Activated naive CD4-positive, alpha-beta T cell treated with anti-CD3 and anti-CD28 coated beads, Interleukin-2, amount 50 U/mL, for 24 hours (primary cell): ENCODE measurements around the gene SLC39A11.
A peak's percentile ranks its signal among the peaks of the same experiment; 100 is the strongest.

Experiments
- H3K27ac Mint-ChIP-seq: one replicate; pipeline ENCODE4 v1.8.0; 2021; ENCODE audit warnings: mild to moderate bottlenecking, mixed read lengths
- H3K27me3 Mint-ChIP-seq: one replicate; pipeline ENCODE4 v1.8.0; 2021; ENCODE audit warnings: mixed read lengths
- H3K36me3 Mint-ChIP-seq: one replicate; pipeline ENCODE4 v1.8.0; 2021; ENCODE audit warnings: mixed read lengths
- H3K4me1 Mint-ChIP-seq: one replicate; pipeline ENCODE4 v1.8.0; 2021; ENCODE audit warnings: mixed read lengths
- H3K4me3 Mint-ChIP-seq: one replicate; pipeline ENCODE4 v1.8.0; 2021; ENCODE audit warnings: mild to moderate bottlenecking, mixed read lengths
- H3K9me3 Mint-ChIP-seq: one replicate; pipeline ENCODE4 v1.8.0; 2021; ENCODE audit warnings: mixed read lengths

The SLC39A11 gene

GRCh38 chr17:73045724-73046123 lies 46.8 kb downstream of the SLC39A11 start:
- H3K27ac Mint-ChIP-seq: no peak overlapping the region
- H3K4me3 Mint-ChIP-seq: no peak overlapping the region
- peaks cover 5% of the 10 kb centered on the region for H3K9me3 Mint-ChIP-seq
- no peaks in the 10 kb centered on the region for H3K4me1 Mint-ChIP-seq
- H3K36me3 Mint-ChIP-seq: peaks cover 34% of the 10 kb centered on the region
- H3K27me3 Mint-ChIP-seq: no peaks in the 10 kb centered on the region

- H3K27ac Mint-ChIP-seq: no peak overlapping the region
- peaks cover 5% of the 10 kb centered on the region for H3K9me3 Mint-ChIP-seq
- H3K36me3 Mint-ChIP-seq: peaks cover 30% of the 10 kb centered on the region
- no peaks in the 10 kb centered on the region for H3K27me3 Mint-ChIP-seq
- no peak overlapping the region for H3K4me3 Mint-ChIP-seq
- H3K4me1 Mint-ChIP-seq: no peaks in the 10 kb centered on the region
Measured at GRCh38 chr17:73043686-73044581, 48.6 kb downstream of the SLC39A11 start.

GRCh38 chr17:73042809-73043685 lies 49.4 kb downstream of the SLC39A11 start:
- Mint-ChIP-seq H3K4me1 (no peaks in the 10 kb centered on the region), H3K27ac (peak overlapping the region; percentile 0), H3K27me3 (no peaks in the 10 kb centered on the region), H3K9me3 (peaks cover 5% of the 10 kb centered on the region), H3K4me3 (no peak overlapping the region), H3K36me3 (peaks cover 29% of the 10 kb centered on the region)

GRCh38 chr17:73042225-73042624 lies 50.3 kb downstream of the SLC39A11 start:
- Mint-ChIP-seq H3K27ac (no peak overlapping the region), H3K4me3 (no peak overlapping the region), H3K36me3 (peaks cover 28% of the 10 kb centered on the region), H3K9me3 (peaks cover 5% of the 10 kb centered on the region), H3K4me1 (no peaks in the 10 kb centered on the region), H3K27me3 (no peaks in the 10 kb centered on the region)

GRCh38 chr17:73039282-73039681 lies 53.2 kb downstream of the SLC39A11 start:
- Mint-ChIP-seq H3K36me3 (peaks cover 22% of the 10 kb centered on the region), H3K9me3 (peaks cover 5% of the 10 kb centered on the region), H3K4me1 (no peaks in the 10 kb centered on the region), H3K27ac (no peak overlapping the region), H3K4me3 (no peak overlapping the region), H3K27me3 (no peaks in the 10 kb centered on the region)

- Mint-ChIP-seq H3K4me3 (no peak overlapping the region), H3K36me3 (peaks cover 29% of the 10 kb centered on the region), H3K9me3 (no peaks in the 10 kb centered on the region), H3K27me3 (no peaks in the 10 kb centered on the region), H3K4me1 (no peaks in the 10 kb centered on the region), H3K27ac (no peak overlapping the region)
Measured at GRCh38 chr17:73031472-73031871, 61.0 kb downstream of the SLC39A11 start.

- Mint-ChIP-seq H3K27ac (no peak overlapping the region), H3K9me3 (no peaks in the 10 kb centered on the region), H3K36me3 (peaks cover 30% of the 10 kb centered on the region), H3K4me3 (no peak overlapping the region), H3K4me1 (no peaks in the 10 kb centered on the region), H3K27me3 (no peaks in the 10 kb centered on the region)
Measured at GRCh38 chr17:73030995-73031394, 61.5 kb downstream of the SLC39A11 start.

GRCh38 chr17:73030501-73030921 lies 62.0 kb downstream of the SLC39A11 start:
- Mint-ChIP-seq H3K4me1 (no peaks in the 10 kb centered on the region), H3K36me3 (peaks cover 32% of the 10 kb centered on the region), H3K4me3 (no peak overlapping the region), H3K27me3 (no peaks in the 10 kb centered on the region), H3K9me3 (no peaks in the 10 kb centered on the region), H3K27ac (no peak overlapping the region)

GRCh38 chr17:73029991-73030390 lies 62.5 kb downstream of the SLC39A11 start:
- H3K27me3 Mint-ChIP-seq: no peaks in the 10 kb centered on the region
- H3K4me1 Mint-ChIP-seq: no peaks in the 10 kb centered on the region
- no peak overlapping the region for H3K27ac Mint-ChIP-seq
- peaks cover 35% of the 10 kb centered on the region for H3K36me3 Mint-ChIP-seq
- H3K4me3 Mint-ChIP-seq: no peak overlapping the region
- H3K9me3 Mint-ChIP-seq: no peaks in the 10 kb centered on the region

- Mint-ChIP-seq H3K27me3 (no peaks in the 10 kb centered on the region), H3K36me3 (peaks cover 35% of the 10 kb centered on the region), H3K9me3 (no peaks in the 10 kb centered on the region), H3K4me1 (no peaks in the 10 kb centered on the region), H3K27ac (no peak overlapping the region), H3K4me3 (no peak overlapping the region)
Measured at GRCh38 chr17:73029021-73029420, 63.5 kb downstream of the SLC39A11 start.

GRCh38 chr17:73028299-73028755 lies 64.2 kb downstream of the SLC39A11 start:
- peaks cover 35% of the 10 kb centered on the region for H3K36me3 Mint-ChIP-seq
- H3K4me3 Mint-ChIP-seq: no peak overlapping the region
- H3K27me3 Mint-ChIP-seq: no peaks in the 10 kb centered on the region
- H3K27ac Mint-ChIP-seq: no peak overlapping the region
- no peaks in the 10 kb centered on the region for H3K4me1 Mint-ChIP-seq
- no peaks in the 10 kb centered on the region for H3K9me3 Mint-ChIP-seq

- Mint-ChIP-seq H3K27ac (no peak overlapping the region), H3K4me3 (no peak overlapping the region), H3K9me3 (no peaks in the 10 kb centered on the region), H3K4me1 (no peaks in the 10 kb centered on the region), H3K27me3 (no peaks in the 10 kb centered on the region), H3K36me3 (peaks cover 39% of the 10 kb centered on the region)
Measured at GRCh38 chr17:73027130-73027741, 65.3 kb downstream of the SLC39A11 start.

GRCh38 chr17:73025041-73025560 lies 67.4 kb downstream of the SLC39A11 start:
- Mint-ChIP-seq H3K9me3 (peaks cover 5% of the 10 kb centered on the region), H3K4me3 (no peak overlapping the region), H3K4me1 (no peaks in the 10 kb centered on the region), H3K27ac (no peak overlapping the region), H3K27me3 (no peaks in the 10 kb centered on the region), H3K36me3 (peaks cover 40% of the 10 kb centered on the region)

GRCh38 chr17:73023759-73024158 lies 68.7 kb downstream of the SLC39A11 start:
- Mint-ChIP-seq H3K36me3 (peaks cover 41% of the 10 kb centered on the region), H3K9me3 (peaks cover 11% of the 10 kb centered on the region), H3K27me3 (no peaks in the 10 kb centered on the region), H3K4me1 (no peaks in the 10 kb centered on the region), H3K27ac (no peak overlapping the region), H3K4me3 (no peak overlapping the region)

- Mint-ChIP-seq H3K27me3 (no peaks in the 10 kb centered on the region), H3K4me3 (peak overlapping the region; percentile 13), H3K9me3 (peaks cover 11% of the 10 kb centered on the region), H3K36me3 (peaks cover 38% of the 10 kb centered on the region), H3K27ac (no peak overlapping the region), H3K4me1 (no peaks in the 10 kb centered on the region)
Measured at GRCh38 chr17:73022694-73023093, 69.8 kb downstream of the SLC39A11 start.
